GM18505 (cell line): ENCODE results near the gene PRMT7.

Experiments used
- ATAC-seq: cut with Tn5 transposase; IDR thresholded peaks from one replicate; pipeline ENCODE4 v1.9.1; 2021; ENCODE audit not compliant: unreplicated experiment
- POLR2A ChIP-seq: IDR thresholded peaks from 4 replicates; pipeline ENCODE4 v1.6.1; 2011; ENCODE audit warnings: borderline replicate concordance; ENCODE audit not compliant: insufficient read depth, insufficient read length; ENCODE audit errors: extremely low read depth

Gene PRMT7

GRCh38 chr16:68339214-68339613 lies 28.4 kb downstream of the PRMT7 start:
- TF ChIP-seq POLR2A = no peak
- no peak for ATAC-seq

- no peak for ATAC-seq
Measured at GRCh38 chr16:68342620-68343019, 31.8 kb downstream of the PRMT7 start.

GRCh38 chr16:68343137-68343536 lies 32.3 kb downstream of the PRMT7 start:
- no peak for TF ChIP-seq POLR2A
- no peak for ATAC-seq

More at GRCh38 chr16:68342620-68343019, 31.8 kb downstream of the PRMT7 start:
- TF ChIP-seq POLR2A = no peak

- TF ChIP-seq POLR2A = no peak
- ATAC-seq = no peak
Measured at GRCh38 chr16:68344252-68344651, 33.4 kb downstream of the PRMT7 start.

GRCh38 chr16:68345351-68345810 lies 34.6 kb downstream of the PRMT7 start:
- no peak for TF ChIP-seq POLR2A
- ATAC-seq = no peak

GRCh38 chr16:68345958-68346635 lies 35.3 kb downstream of the PRMT7 start:
- ATAC-seq = no peak
- TF ChIP-seq POLR2A = no peak

GRCh38 chr16:68346892-68347480 lies 36.2 kb downstream of the PRMT7 start:
- TF ChIP-seq POLR2A = no peak
- ATAC-seq = no peak

GRCh38 chr16:68347605-68348004 lies 36.8 kb downstream of the PRMT7 start:
- no peak for ATAC-seq
- TF ChIP-seq POLR2A = no peak

GRCh38 chr16:68348639-68349445 lies 38.0 kb downstream of the PRMT7 start:
- no peak for ATAC-seq
- TF ChIP-seq POLR2A = no peak

GRCh38 chr16:68349838-68350410 lies 39.1 kb downstream of the PRMT7 start:
- ATAC-seq = no peak
- no peak for TF ChIP-seq POLR2A

- ATAC-seq = no peak
- no peak for TF ChIP-seq POLR2A
Measured at GRCh38 chr16:68350813-68351350, 40.1 kb downstream of the PRMT7 start.

GRCh38 chr16:68351463-68351862 lies 40.6 kb downstream of the PRMT7 start:
- ATAC-seq = no peak
- TF ChIP-seq POLR2A = no peak

GRCh38 chr16:68351991-68352431 lies 41.2 kb downstream of the PRMT7 start:
- ATAC-seq = no peak
- TF ChIP-seq POLR2A = no peak
